ENCODE measurements around the gene CENPP.

DNA sequence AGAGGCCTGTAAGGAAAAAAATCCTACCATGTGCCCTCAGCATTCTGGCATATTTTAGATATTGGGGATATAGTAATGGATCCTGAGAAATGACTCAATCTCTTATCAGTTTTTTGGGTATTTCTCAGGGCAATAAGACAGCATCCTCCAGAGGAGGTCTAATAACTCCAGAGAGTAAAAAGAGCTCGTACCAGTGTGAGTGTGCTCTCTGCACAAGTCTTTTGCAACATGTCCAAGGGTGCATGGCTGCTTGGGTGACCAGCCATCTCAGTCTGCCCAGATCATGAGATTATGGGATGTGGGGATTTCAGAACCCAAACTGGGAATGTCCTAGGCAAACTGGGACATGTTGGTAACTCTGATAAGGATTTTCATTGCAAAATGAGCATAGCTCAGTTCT lies 141.3 kb downstream of the CENPP start:
- TF ChIP-seq POLR2A (IDR thresholded peaks at IDR 0.05) (no peak), POLR2AphosphoS5 (IDR thresholded peaks at IDR 0.05; ENCODE audit: insufficient read depth in 1 of 2, low read depth in 1 of 2) (no peak)
- TF ChIP-seq, protein P1, sequence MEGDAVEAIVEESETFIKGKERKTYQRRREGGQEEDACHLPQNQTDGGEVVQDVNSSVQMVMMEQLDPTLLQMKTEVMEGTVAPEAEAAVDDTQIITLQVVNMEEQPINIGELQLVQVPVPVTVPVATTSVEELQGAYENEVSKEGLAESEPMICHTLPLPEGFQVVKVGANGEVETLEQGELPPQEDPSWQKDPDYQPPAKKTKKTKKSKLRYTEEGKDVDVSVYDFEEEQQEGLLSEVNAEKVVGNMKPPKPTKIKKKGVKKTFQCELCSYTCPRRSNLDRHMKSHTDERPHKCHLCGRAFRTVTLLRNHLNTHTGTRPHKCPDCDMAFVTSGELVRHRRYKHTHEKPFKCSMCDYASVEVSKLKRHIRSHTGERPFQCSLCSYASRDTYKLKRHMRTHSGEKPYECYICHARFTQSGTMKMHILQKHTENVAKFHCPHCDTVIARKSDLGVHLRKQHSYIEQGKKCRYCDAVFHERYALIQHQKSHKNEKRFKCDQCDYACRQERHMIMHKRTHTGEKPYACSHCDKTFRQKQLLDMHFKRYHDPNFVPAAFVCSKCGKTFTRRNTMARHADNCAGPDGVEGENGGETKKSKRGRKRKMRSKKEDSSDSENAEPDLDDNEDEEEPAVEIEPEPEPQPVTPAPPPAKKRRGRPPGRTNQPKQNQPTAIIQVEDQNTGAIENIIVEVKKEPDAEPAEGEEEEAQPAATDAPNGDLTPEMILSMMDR (IDR thresholded peaks at IDR 0.05): no peak

All from vagina (tissue), 2 donors.